ENCODE results near the gene ENPP5. TPM values are rescaled to one million over a fixed set of nuclear protein-coding genes. Genes with fewer than 3 reads are reported as not detected.
A peak's percentile ranks its signal among the peaks of the same experiment; 100 is the strongest.

The ENPP5 gene
- total and polyA plus RNA-seq, 4 experiments from 2014 or later = 0.89 to 2.1 (median 1.6) TPM

DNA sequence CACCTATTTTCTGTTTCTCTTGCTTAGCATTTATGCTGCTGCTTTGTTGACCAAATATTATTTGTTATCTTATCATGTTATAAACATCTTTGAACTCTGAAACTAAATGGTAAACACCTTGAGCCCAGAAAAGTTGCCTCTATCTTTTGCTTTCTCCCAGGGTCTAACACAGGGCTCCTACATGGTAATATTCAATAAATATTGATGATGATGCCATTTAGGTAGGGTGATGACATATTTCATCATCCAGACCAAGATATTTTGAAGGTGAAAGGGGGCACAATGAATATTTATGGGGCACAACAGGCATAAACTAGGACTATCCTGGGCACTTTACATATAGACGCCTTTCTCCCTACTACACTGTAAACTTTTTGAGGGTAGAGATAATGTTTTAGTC, 52.6 kb downstream of the ENPP5 start:
- Histone ChIP-seq H3K27me3 (ENCODE audit: insufficient read depth, low read length) (no peaks in the 10 kb centered on the region), H3K27ac (ENCODE audit: low read depth, low read length) (no peak overlapping the region), H3K36me3 (ENCODE audit: insufficient read depth, low read length) (no peaks in the 10 kb centered on the region), H3K4me1 (ENCODE audit: insufficient read depth, low read length) (peaks cover 9% of the 10 kb centered on the region), H3K4me3 (ENCODE audit: low read length in 2 of 2) (no peak overlapping the region), H3K9me3 (ENCODE audit: control insufficient read depth in 1 of 2, low read length in 2 of 2) (no peaks in the 10 kb centered on the region)
- Mint-ChIP-seq H3K4me3 (no peak overlapping the region), H3K27me3 (no peaks in the 10 kb centered on the region), H3K4me1 (peaks cover 9 to 23% (median 18%) of the 10 kb centered on the region in 4 donors), H3K36me3 (peaks cover 17 to 18% of the 10 kb centered on the region in 2 donors), H3K9me3 (peaks cover 0 to 22% (median 13%) of the 10 kb centered on the region in 8 donors), H3K27ac (no peak overlapping the region)
- CTCF ChIA-PET (ENCODE audit: partially characterized antibody) = no interaction called here
- POLR2A ChIA-PET (ENCODE audit: partially characterized antibody) = no interaction called here
- intact Hi-C loops (cut with micrococcal nuclease) = no loop called here
- DNase-seq = no peak

DNA sequence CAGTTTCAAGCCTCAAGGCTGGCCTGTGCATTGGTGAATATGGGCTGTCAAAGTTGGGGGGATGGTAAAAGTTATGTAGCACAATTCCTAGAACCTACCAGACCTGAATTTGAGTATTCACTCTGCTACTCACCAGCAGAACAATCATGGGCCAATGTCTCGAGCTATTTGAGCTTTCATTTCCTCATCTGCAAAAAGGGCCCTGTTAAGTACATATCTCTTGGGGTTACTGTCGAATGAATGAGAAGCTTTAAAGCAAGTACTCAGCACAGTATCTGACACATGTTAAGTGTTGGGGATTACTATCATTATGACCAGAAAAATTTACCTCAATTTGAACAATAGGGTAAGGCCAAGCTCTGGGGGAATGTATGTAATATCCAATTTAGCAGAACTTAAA, 54.5 kb downstream of the ENPP5 start:
- H3K4me1 ChIP-seq (ENCODE audit: insufficient read depth, low read length) = peaks cover 9% of the 10 kb centered on the region
- ChIA-PET POLR2A (ENCODE audit: partially characterized antibody) (no interaction called here), CTCF (ENCODE audit: partially characterized antibody) (interaction anchor here (1.2 to 1.4 kb wide), 2 partner anchors 14 to 26 kb away, joined by 3 to 5 read pairs; no protein-coding TSS in a partner anchor)
- no peak overlapping the region for H3K4me3 ChIP-seq (ENCODE audit: low read length in 2 of 2)
- Mint-ChIP-seq H3K4me3 (no peak overlapping the region), H3K9me3 (peaks cover 0 to 21% (median 12%) of the 10 kb centered on the region in 8 donors), H3K4me1 (peaks cover 8 to 23% (median 18%) of the 10 kb centered on the region in 4 donors), H3K36me3 (peaks cover 13 to 14% of the 10 kb centered on the region in 2 donors), H3K27ac (peak overlapping the region in 1 of 7 donors; percentile 8), H3K27me3 (no peaks in the 10 kb centered on the region)
- H3K9me3 ChIP-seq (ENCODE audit: control insufficient read depth in 1 of 2, low read length in 2 of 2) = no peaks in the 10 kb centered on the region
- no peak for DNase-seq
- H3K27me3 ChIP-seq (ENCODE audit: insufficient read depth, low read length) = no peaks in the 10 kb centered on the region
- intact Hi-C loops (cut with micrococcal nuclease) = no loop called here
- no peak overlapping the region for H3K27ac ChIP-seq (ENCODE audit: low read depth, low read length)
- H3K36me3 ChIP-seq (ENCODE audit: insufficient read depth, low read length) = no peaks in the 10 kb centered on the region

DNA sequence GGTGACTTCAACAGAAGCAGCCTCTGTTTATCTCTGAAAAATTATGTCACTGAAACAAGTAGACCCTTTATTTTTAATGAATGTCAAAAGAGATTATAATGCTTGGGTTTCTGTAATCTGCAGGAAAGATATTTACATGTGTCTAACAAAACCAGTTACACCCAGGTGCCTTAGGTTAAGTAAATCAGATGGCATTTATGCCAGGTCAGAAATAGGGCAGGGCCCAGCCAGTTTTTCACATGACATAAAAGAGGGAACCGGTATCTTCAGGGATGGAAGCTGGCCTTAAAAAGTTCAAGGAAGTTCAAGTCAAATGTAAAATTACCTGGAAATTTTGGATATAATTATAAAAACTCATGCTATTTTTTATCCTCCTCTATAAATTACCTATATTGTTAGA, 55.1 kb downstream of the ENPP5 start:
- Histone ChIP-seq H3K27ac (ENCODE audit: low read depth, low read length) (no peak overlapping the region), H3K4me1 (ENCODE audit: insufficient read depth, low read length) (peaks cover 9% of the 10 kb centered on the region), H3K9me3 (ENCODE audit: control insufficient read depth in 1 of 2, low read length in 2 of 2) (no peaks in the 10 kb centered on the region), H3K4me3 (ENCODE audit: low read length in 2 of 2) (no peak overlapping the region), H3K36me3 (ENCODE audit: insufficient read depth, low read length) (no peaks in the 10 kb centered on the region), H3K27me3 (ENCODE audit: insufficient read depth, low read length) (no peaks in the 10 kb centered on the region)
- peaks cover 8 to 23% (median 18%) of the 10 kb centered on the region in 4 donors for H3K4me1 Mint-ChIP-seq
- ChIA-PET CTCF (ENCODE audit: partially characterized antibody) (interaction anchor here (1.2 to 1.4 kb wide), 2 partner anchors 15 to 25 kb away, joined by 3 to 5 read pairs; no protein-coding TSS in a partner anchor), POLR2A (ENCODE audit: partially characterized antibody) (no interaction called here)
- DNase-seq = no peak
- H3K36me3 Mint-ChIP-seq = peaks cover 12 to 15% of the 10 kb centered on the region in 2 donors
- intact Hi-C loops (cut with micrococcal nuclease) = no loop called here
- H3K4me3 Mint-ChIP-seq = no peak overlapping the region
- no peaks in the 10 kb centered on the region for H3K27me3 Mint-ChIP-seq
- peaks cover 0 to 23% (median 12%) of the 10 kb centered on the region in 8 donors for H3K9me3 Mint-ChIP-seq
- H3K27ac Mint-ChIP-seq = no peak overlapping the region

DNA sequence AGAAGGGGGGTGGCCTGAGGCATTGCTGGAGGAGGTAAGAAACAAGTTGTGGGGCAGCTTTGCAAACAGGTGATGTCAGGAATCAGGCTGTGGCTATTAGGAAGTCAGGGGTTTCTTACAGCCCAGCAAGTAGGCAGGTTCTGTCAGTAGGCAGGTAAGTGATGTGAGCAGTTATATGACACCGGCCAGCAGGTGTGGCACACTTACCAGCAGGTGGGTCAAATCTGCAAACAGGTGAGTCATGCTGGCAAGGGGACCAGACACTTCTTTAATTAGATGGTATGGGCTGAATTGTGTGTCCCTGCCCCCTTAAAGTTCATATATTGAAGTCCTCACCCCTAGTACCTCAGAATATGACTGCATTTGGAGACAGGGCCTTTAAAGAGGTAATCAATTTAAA, 57.4 kb downstream of the ENPP5 start:
- Mint-ChIP-seq H3K4me1 (peaks cover 0 to 3% (median under 1%) of the 10 kb centered on the region in 4 donors), H3K27me3 (no peaks in the 10 kb centered on the region), H3K27ac (peak overlapping the region in 1 of 7 donors; percentile 13), H3K9me3 (peaks cover 0 to 29% (median 9%) of the 10 kb centered on the region in 8 donors), H3K4me3 (no peak overlapping the region), H3K36me3 (peaks cover 19 to 20% of the 10 kb centered on the region in 2 donors)
- ChIA-PET CTCF (ENCODE audit: partially characterized antibody) (interaction anchor here (1.6 kb wide), 1 partner anchor 23 kb away, joined by 4 read pairs; no protein-coding TSS in a partner anchor), POLR2A (ENCODE audit: partially characterized antibody) (no interaction called here)
- no peak overlapping the region for H3K4me3 ChIP-seq (ENCODE audit: low read length in 2 of 2)
- H3K4me1 ChIP-seq (ENCODE audit: insufficient read depth, low read length) = no peaks in the 10 kb centered on the region
- H3K9me3 ChIP-seq (ENCODE audit: control insufficient read depth in 1 of 2, low read length in 2 of 2) = no peaks in the 10 kb centered on the region
- no peak overlapping the region for H3K27ac ChIP-seq (ENCODE audit: low read depth, low read length)
- no peak for DNase-seq
- no peaks in the 10 kb centered on the region for H3K27me3 ChIP-seq (ENCODE audit: insufficient read depth, low read length)
- no peaks in the 10 kb centered on the region for H3K36me3 ChIP-seq (ENCODE audit: insufficient read depth, low read length)
- intact Hi-C loops (cut with micrococcal nuclease) = no loop called here

Other genes with a start within 250 kb of the ENPP5 start
- 10 to 100 TPM; 17.6 to 18.4 TPM for gene CLIC5, start 155.1 kb downstream of the ENPP5 start, total RNA-seq
- 1 to 10 TPM; 3.4 to 7.3 TPM for gene CLIC5, start 155.1 kb downstream of the ENPP5 start, polyA plus RNA-seq
- gene ENPP4, start 41.0 kb downstream of the ENPP5 start, total RNA-seq = 10 to 100 TPM; 10.9 to 11.1 TPM
- 1 to 10 TPM; 3.2 to 4.5 TPM for gene ENPP4, start 41.0 kb downstream of the ENPP5 start, polyA plus RNA-seq

Data from CD4-positive, alpha-beta memory T cell (primary cell).